SK-N-SH (cell line): Measurements from ENCODE around the gene CPVL. TPM values are rescaled to one million over a fixed set of nuclear protein-coding genes. Genes with fewer than 3 reads are reported as not detected.

Experiments used
- CTCF ChIA-PET: fragments of 300-600, 350-600 bp; formaldehyde crosslinking; extraction: SDS; loops from one replicate; lab custom pipeline; 2021; lab: Yijun Ruan, JAX
- POLR2A ChIA-PET: fragments of 350-600 bp; sonication (Branson Sonifier 250); formaldehyde crosslinking; extraction: SDS; loops from one replicate; lab custom pipeline; 2020; ENCODE audit warnings: antibody characterized with exemption, inconsistent platforms; lab: Yijun Ruan, JAX
- DNase-seq: peaks from one replicate; pipeline ENCODE4 v3.0.0; 2012
- H2AFZ ChIP-seq: fragments of 200-600 bp; sonication (generic); 2 replicates; pipeline ENCODE4 v1.8.1; 2016; ENCODE audit warnings: antibody characterized with exemption, mild to moderate bottlenecking, low read depth
- H3F3A ChIP-seq: fragments of 200-600 bp; sonication (generic); replicated peaks from 2 replicates; pipeline ENCODE3; 2016; ENCODE audit warnings: antibody characterized with exemption, mild to moderate bottlenecking; ENCODE audit not compliant: insufficient read depth
- H3K27ac ChIP-seq, 2 experiments: fragments of 200-500 bp in 1 of 2; fragments of 200-600 bp in 1 of 2; sonication (Bioruptor generic) in 1 of 2; sonication (generic), shearing (Covaris generic) in 1 of 2; 2 replicates each; pipeline versions ENCODE4 v1.5.1 to v1.6.1; 2014 to 2016; ENCODE audit warnings: low read depth in 2 of 2, inconsistent platforms in 1 of 2, low read length in 1 of 2, mild to moderate bottlenecking in 1 of 2, mixed read lengths in 1 of 2
- H3K27me3 ChIP-seq: fragments of 200-600 bp; sonication (generic), shearing (Covaris generic); 2 replicates; pipeline ENCODE4 v1.6.1; 2016; ENCODE audit warnings: mixed run types; ENCODE audit not compliant: insufficient read depth
- H3K36me3 ChIP-seq, 2 experiments: fragments of 200-500 bp in 1 of 2; fragments of 200-600 bp in 1 of 2; sonication (Bioruptor generic) in 1 of 2; sonication (generic) in 1 of 2; replicated peaks in 1 of 2; 2 replicates each; pipeline versions ENCODE3 to v1.5.1; 2014 to 2016; ENCODE audit warnings: low read length in 1 of 2, mild to moderate bottlenecking in 1 of 2; ENCODE audit not compliant: insufficient read depth in 2 of 2, control insufficient read depth in 1 of 2
- H3K4me1 ChIP-seq, 2 experiments: fragments of 200-500 bp in 1 of 2; fragments of 200-600 bp in 1 of 2; sonication (Bioruptor generic) in 1 of 2; sonication (generic), shearing (Covaris generic) in 1 of 2; 2 replicates each; pipeline versions ENCODE4 v1.5.1 to v1.6.1; 2014 to 2016; ENCODE audit warnings: low read depth in 1 of 2, low read length in 1 of 2, mixed run types in 1 of 2; ENCODE audit not compliant: insufficient read depth in 2 of 2, control insufficient read depth in 1 of 2
- H3K4me2 ChIP-seq: fragments of 200-600 bp; sonication (generic), shearing (Covaris generic); 2 replicates; pipeline ENCODE4 v1.6.1; 2017; ENCODE audit warnings: mixed run types
- H3K4me3 ChIP-seq, 2 experiments: fragments of 200-500 bp in 1 of 2; fragments of 200-600 bp in 1 of 2; sonication (Bioruptor generic) in 1 of 2; sonication (generic), shearing (Covaris generic) in 1 of 2; 2 replicates each; pipeline versions ENCODE4 v1.5.1 to v1.8.1; 2014 to 2016; ENCODE audit warnings: low read depth in 2 of 2, inconsistent platforms in 1 of 2, low read length in 1 of 2, mild to moderate bottlenecking in 1 of 2, mixed read lengths in 1 of 2, moderate library complexity in 1 of 2
- H3K79me2 ChIP-seq: fragments of 200-600 bp; sonication (generic); 2 replicates; pipeline ENCODE4 v1.8.1; 2017; ENCODE audit warnings: mild to moderate bottlenecking; ENCODE audit not compliant: insufficient read depth
- H3K9ac ChIP-seq: fragments of 200-600 bp; sonication (generic); 2 replicates; pipeline ENCODE4 v1.6.1; 2017; ENCODE audit warnings: mixed run types
- H3K9me2 ChIP-seq: fragments of 200-600 bp; sonication (generic); 2 replicates; pipeline ENCODE4 v1.6.1; 2017; ENCODE audit warnings: mixed run types
- H3K9me3 ChIP-seq: fragments of 200-600 bp; sonication (generic); 2 replicates; pipeline ENCODE4 v1.6.1; 2017; ENCODE audit warnings: mixed run types, mild to moderate bottlenecking, moderate library complexity
- H4K20me1 ChIP-seq: fragments of 200-600 bp; sonication (generic); 2 replicates; pipeline ENCODE4 v1.6.1; 2017; ENCODE audit warnings: mild to moderate bottlenecking, mixed run types; ENCODE audit not compliant: insufficient read depth
- CHD2 ChIP-seq: fragments of 150-350 bp; IDR thresholded peaks from 2 replicates; pipeline ENCODE4 v1.6.1; 2018; ENCODE audit warnings: low read length; ENCODE audit not compliant: partially characterized antibody
- ELF1 ChIP-seq: IDR thresholded peaks from 2 replicates; pipeline ENCODE4 v1.4.0; 2012
- EP300 ChIP-seq, 2 experiments: IDR thresholded peaks; 2 replicates each; pipeline versions ENCODE4 v1.4.0 to v1.6.1; 2012; ENCODE audit warnings: borderline replicate concordance in 1 of 2, low read depth in 1 of 2, low read length in 1 of 2
- EZH2phosphoT487 ChIP-seq: fragments of 200-600 bp; sonication (generic); IDR thresholded peaks from 2 replicates; pipeline ENCODE4 v1.6.1; 2017; ENCODE audit warnings: low read depth, mixed run types, mild to moderate bottlenecking, antibody characterized with exemption, moderate library complexity, borderline replicate concordance
- FOSL2 ChIP-seq: IDR thresholded peaks from 2 replicates; pipeline ENCODE4 v1.4.0; 2012; ENCODE audit warnings: low read depth, mild to moderate bottlenecking, moderate library complexity, borderline replicate concordance
- FOXJ3 ChIP-seq: sonication (generic); formaldehyde crosslinking; IDR thresholded peaks from 2 replicates; pipeline ENCODE4 v1.5.1; 2020; ENCODE audit warnings: mild to moderate bottlenecking, missing genetic modification reagents
- FOXM1 ChIP-seq: IDR thresholded peaks from 2 replicates; pipeline ENCODE4 v1.4.0; 2012; ENCODE audit warnings: low read depth, mild to moderate bottlenecking
- GABPA ChIP-seq: IDR thresholded peaks from 2 replicates; pipeline ENCODE4 v1.4.0; 2012; ENCODE audit warnings: low read depth, mild to moderate bottlenecking
- GATA2 ChIP-seq: sonication (generic); formaldehyde crosslinking; IDR thresholded peaks from 2 replicates; pipeline ENCODE4 v1.5.0; 2020; ENCODE audit warnings: mild to moderate bottlenecking, missing genetic modification reagents
- JUND ChIP-seq: IDR thresholded peaks from 2 replicates; pipeline ENCODE4 v1.4.0; 2012
- NFIC ChIP-seq: IDR thresholded peaks from 2 replicates; pipeline ENCODE4 v1.4.0; 2012; ENCODE audit warnings: borderline replicate concordance
- PBX3 ChIP-seq: IDR thresholded peaks from 2 replicates; pipeline ENCODE4; 2012
- RCOR1 ChIP-seq: fragments of 150-350 bp; IDR thresholded peaks from 2 replicates; pipeline ENCODE4 v1.6.1; 2017; ENCODE audit warnings: antibody characterized with exemption, low read length
- REST ChIP-seq: IDR thresholded peaks from 2 replicates; pipeline ENCODE4 v1.6.1; 2012; ENCODE audit warnings: mild to moderate bottlenecking, low read depth, low read length, moderate library complexity
- SIN3A ChIP-seq: IDR thresholded peaks from 2 replicates; pipeline ENCODE4 v1.6.1; 2012; ENCODE audit warnings: low read depth, mild to moderate bottlenecking, low read length, moderate library complexity, borderline replicate concordance
- SMC3 ChIP-seq: IDR thresholded peaks from 2 replicates; pipeline ENCODE4 v1.6.1; 2012; ENCODE audit warnings: low read depth, low read length, improper control_type of control experiment
- TEAD4 ChIP-seq: IDR thresholded peaks from 2 replicates; pipeline ENCODE4 v1.4.0; 2012; ENCODE audit warnings: mild to moderate bottlenecking, borderline replicate concordance; ENCODE audit not compliant: insufficient read depth
- YY1 ChIP-seq: IDR thresholded peaks from 2 replicates; pipeline ENCODE4 v1.4.0; 2012; ENCODE audit warnings: low read depth, mild to moderate bottlenecking
- WGBS: methylation state at CpG from one replicate; pipeline ENCODE4 v1.1.6; 2017; ENCODE audit warnings: low lambda C conversion rate; 5-methylcytosine and 5-hydroxymethylcytosine counted together
- polyA plus RNA-seq, 3 experiments: library from polyadenylated mRNA; depleted of rRNA; stranded (reverse); fragments of >200 nt; gene quantifications; 2 replicates each; pipeline ENCODE4 v1.2.3, GENCODE V29; 2012
- TF ChIP-seq, protein P1 (sequence below): IDR thresholded peaks from 2 replicates; pipeline ENCODE4 v1.4.0; 2012; ENCODE audit warnings: low read depth, borderline replicate concordance

Gene CPVL
- polyA plus RNA-seq, 1 of the 3 experiments (the other 2 are of a cell fraction): not detected

GRCh38 chr7:28976022-28976421 is 170.3 kb downstream of the CPVL start:
- H2AFZ ChIP-seq: no peak overlapping the region
- TF ChIP-seq JUND: no peak
- no peak for TF ChIP-seq CHD2
- no peak for TF ChIP-seq ELF1
- no peak for TF ChIP-seq SMC3
- TF ChIP-seq GATA2 (CRISPR knock-in tag): no peak
- no peak for TF ChIP-seq EZH2phosphoT487
- TF ChIP-seq FOXJ3 (CRISPR knock-in tag): no peak
- TF ChIP-seq RCOR1: no peak
- no peak for TF ChIP-seq FOSL2
- no peak for TF ChIP-seq SIN3A
- no peak for TF ChIP-seq NFIC
- TF ChIP-seq, protein P1, sequence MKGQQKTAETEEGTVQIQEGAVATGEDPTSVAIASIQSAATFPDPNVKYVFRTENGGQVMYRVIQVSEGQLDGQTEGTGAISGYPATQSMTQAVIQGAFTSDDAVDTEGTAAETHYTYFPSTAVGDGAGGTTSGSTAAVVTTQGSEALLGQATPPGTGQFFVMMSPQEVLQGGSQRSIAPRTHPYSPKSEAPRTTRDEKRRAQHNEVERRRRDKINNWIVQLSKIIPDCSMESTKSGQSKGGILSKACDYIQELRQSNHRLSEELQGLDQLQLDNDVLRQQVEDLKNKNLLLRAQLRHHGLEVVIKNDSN: no peak
- TF ChIP-seq EP300 (IDR thresholded peaks at IDR 0.05; ENCODE audit: borderline replicate concordance in 1 of 2, low read depth in 1 of 2, low read length in 1 of 2): no peak
- TF ChIP-seq TEAD4: no peak
- TF ChIP-seq GABPA: no peak
- no peak for TF ChIP-seq REST
- TF ChIP-seq YY1: no peak
- no peak for TF ChIP-seq PBX3
- no peak for TF ChIP-seq FOXM1
- H3K4me3 ChIP-seq: no peak overlapping the region
- ChIA-PET CTCF (interaction anchor here (1.5 to 4.6 kb wide), 4 partner anchors 13 to 130 kb away, joined by 3 to 31 read pairs (median 5); partner anchors contain the start of gene TRIL), POLR2A (no interaction called here)
- H3K4me2 ChIP-seq: no peak overlapping the region
- H3K36me3 ChIP-seq: no peaks in the 10 kb centered on the region
- H4K20me1 ChIP-seq: no peaks in the 10 kb centered on the region
- no peaks in the 10 kb centered on the region for H3F3A ChIP-seq
- H3K9ac ChIP-seq: no peak overlapping the region
- WGBS: 48% methylated on average over 3 of the region's 3 CpGs
- no peaks in the 10 kb centered on the region for H3K27me3 ChIP-seq
- DNase-seq: no peak
- no peaks in the 10 kb centered on the region; the same call in 1 of the 2 replicates for H3K9me3 ChIP-seq
- peaks cover 4 to 9% of the 10 kb centered on the region in 2 experiments; a peak in 3 of 4 replicates for H3K4me1 ChIP-seq
- no peaks in the 10 kb centered on the region for H3K79me2 ChIP-seq
- H3K27ac ChIP-seq: no peak overlapping the region
- H3K9me2 ChIP-seq: no peaks in the 10 kb centered on the region
